Measurements from ENCODE around the gene FAM174B. TPM values are rescaled to one million over a fixed set of nuclear protein-coding genes. Genes with fewer than 3 reads are reported as not detected.
A peak's percentile ranks its signal among the peaks of the same experiment; 100 is the strongest.

The FAM174B gene
- polyA plus RNA-seq (2012; ENCODE audit: missing spikeins), result 3.8 TPM

GRCh38 chr15:92655178-92655995 lies at the start of gene FAM174B:
Gene FAM174B (minus strand): TSS chr15:92655775.
- no peak for FAIRE-seq
- peak; percentile 45 for DNase-seq (ENCODE audit: insufficient read length)
- no peak for TF ChIP-seq POLR2A (IDR thresholded peaks at IDR 0.05; ENCODE audit: low read depth, low read length)
- TF ChIP-seq POLR2AphosphoS5 (IDR thresholded peaks at IDR 0.05; ENCODE audit: low read depth, low read length), result no peak
- TF ChIP-seq TAF1 (IDR thresholded peaks at IDR 0.05; ENCODE audit: borderline replicate concordance, low read depth, low read length), result no peak

DNA sequence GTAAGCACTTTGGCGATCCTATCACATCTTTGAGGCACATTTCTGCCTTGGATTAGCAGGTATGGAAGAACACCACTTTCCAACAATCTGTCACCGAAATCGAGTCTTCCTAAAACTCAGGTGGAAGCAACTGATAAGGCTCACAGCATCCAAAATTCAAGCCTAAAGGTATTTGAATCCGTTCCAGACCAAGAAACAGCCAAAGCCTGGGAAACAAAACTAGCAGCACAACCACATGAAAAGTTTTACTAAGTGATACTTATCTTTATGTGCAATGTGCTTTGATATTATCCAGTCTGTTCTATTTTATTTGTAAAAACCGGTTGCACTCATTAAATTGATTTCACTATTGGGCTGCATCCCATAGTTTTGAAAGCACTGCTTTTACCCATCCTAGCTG lies 40.5 kb upstream of the FAM174B start:
- no peak for DNase-seq (ENCODE audit: insufficient read length)
- no peak for FAIRE-seq
- no peak for TF ChIP-seq TAF1 (IDR thresholded peaks at IDR 0.05; ENCODE audit: borderline replicate concordance, low read depth, low read length)
- no peak for TF ChIP-seq POLR2A (IDR thresholded peaks at IDR 0.05; ENCODE audit: low read depth, low read length)
- no peak for TF ChIP-seq POLR2AphosphoS5 (IDR thresholded peaks at IDR 0.05; ENCODE audit: low read depth, low read length)

GRCh38 chr15:92693691-92694331 lies 38.2 kb upstream of the FAM174B start:
- DNase-seq (ENCODE audit: insufficient read length), result no peak
- TF ChIP-seq POLR2AphosphoS5 (IDR thresholded peaks at IDR 0.05; ENCODE audit: low read depth, low read length) (no peak), TAF1 (IDR thresholded peaks at IDR 0.05; ENCODE audit: borderline replicate concordance, low read depth, low read length) (no peak), POLR2A (IDR thresholded peaks at IDR 0.05; ENCODE audit: low read depth, low read length) (no peak)

GRCh38 chr15:92690395-92690794 lies 34.8 kb upstream of the FAM174B start:
- DNase-seq (ENCODE audit: insufficient read length) (no peak), FAIRE-seq (no peak)
- TF ChIP-seq POLR2A (IDR thresholded peaks at IDR 0.05; ENCODE audit: low read depth, low read length) (no peak), TAF1 (IDR thresholded peaks at IDR 0.05; ENCODE audit: borderline replicate concordance, low read depth, low read length) (no peak), POLR2AphosphoS5 (IDR thresholded peaks at IDR 0.05; ENCODE audit: low read depth, low read length) (no peak)

More at GRCh38 chr15:92693691-92694331, 38.2 kb upstream of the FAM174B start:
- no peak for FAIRE-seq

- FAIRE-seq, result no peak
- DNase-seq (ENCODE audit: insufficient read length), result no peak
- TF ChIP-seq POLR2AphosphoS5 (IDR thresholded peaks at IDR 0.05; ENCODE audit: low read depth, low read length) (no peak), TAF1 (IDR thresholded peaks at IDR 0.05; ENCODE audit: borderline replicate concordance, low read depth, low read length) (no peak), POLR2A (IDR thresholded peaks at IDR 0.05; ENCODE audit: low read depth, low read length) (no peak)
These were observed 32.2 kb upstream of the FAM174B start for GRCh38 chr15:92687746-92688145.

DNA sequence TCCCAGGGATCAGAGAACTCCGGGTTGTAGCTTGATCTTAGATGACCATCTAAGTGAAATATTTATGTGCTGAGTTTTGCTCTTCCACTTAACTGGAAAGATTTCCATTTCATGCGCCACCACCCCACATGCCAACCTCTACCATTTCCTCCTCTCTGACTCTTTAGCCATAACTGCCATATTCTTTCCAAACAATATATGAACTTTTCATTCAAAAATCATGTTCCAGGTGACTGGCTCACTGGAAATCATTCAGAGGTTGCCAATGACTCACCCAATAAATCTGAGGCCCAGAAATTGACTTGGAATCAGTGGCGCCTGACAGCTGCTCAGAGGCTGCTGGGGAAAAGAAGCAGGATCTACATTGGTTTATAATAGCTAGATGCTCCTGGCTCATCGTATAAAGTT lies 31.6 kb upstream of the FAM174B start:
- DNase-seq (ENCODE audit: insufficient read length), result no peak
- no peak for FAIRE-seq
- TF ChIP-seq TAF1 (IDR thresholded peaks at IDR 0.05; ENCODE audit: borderline replicate concordance, low read depth, low read length) (no peak), POLR2A (IDR thresholded peaks at IDR 0.05; ENCODE audit: low read depth, low read length) (no peak), POLR2AphosphoS5 (IDR thresholded peaks at IDR 0.05; ENCODE audit: low read depth, low read length) (no peak)

DNA sequence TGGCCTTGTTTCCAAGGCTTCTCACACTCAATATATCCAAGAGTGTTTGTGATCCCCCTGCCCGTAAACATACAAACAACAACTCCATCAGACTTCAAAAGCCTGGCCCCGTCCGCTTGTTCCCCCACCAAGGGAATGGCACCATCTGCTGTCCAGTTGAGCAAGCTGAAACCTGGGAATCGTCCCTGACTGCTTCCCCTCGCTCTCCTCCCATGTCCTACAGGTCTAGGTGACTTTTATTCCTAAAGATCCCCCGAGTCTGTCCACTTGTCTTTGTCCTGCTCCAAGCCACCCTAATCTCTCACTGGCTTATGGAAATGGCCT lies 27.9 kb upstream of the FAM174B start:
- TF ChIP-seq POLR2AphosphoS5 (IDR thresholded peaks at IDR 0.05; ENCODE audit: low read depth, low read length), result no peak
- no peak for TF ChIP-seq POLR2A (IDR thresholded peaks at IDR 0.05; ENCODE audit: low read depth, low read length)
- TF ChIP-seq TAF1 (IDR thresholded peaks at IDR 0.05; ENCODE audit: borderline replicate concordance, low read depth, low read length), result no peak
- no peak for FAIRE-seq

DNA sequence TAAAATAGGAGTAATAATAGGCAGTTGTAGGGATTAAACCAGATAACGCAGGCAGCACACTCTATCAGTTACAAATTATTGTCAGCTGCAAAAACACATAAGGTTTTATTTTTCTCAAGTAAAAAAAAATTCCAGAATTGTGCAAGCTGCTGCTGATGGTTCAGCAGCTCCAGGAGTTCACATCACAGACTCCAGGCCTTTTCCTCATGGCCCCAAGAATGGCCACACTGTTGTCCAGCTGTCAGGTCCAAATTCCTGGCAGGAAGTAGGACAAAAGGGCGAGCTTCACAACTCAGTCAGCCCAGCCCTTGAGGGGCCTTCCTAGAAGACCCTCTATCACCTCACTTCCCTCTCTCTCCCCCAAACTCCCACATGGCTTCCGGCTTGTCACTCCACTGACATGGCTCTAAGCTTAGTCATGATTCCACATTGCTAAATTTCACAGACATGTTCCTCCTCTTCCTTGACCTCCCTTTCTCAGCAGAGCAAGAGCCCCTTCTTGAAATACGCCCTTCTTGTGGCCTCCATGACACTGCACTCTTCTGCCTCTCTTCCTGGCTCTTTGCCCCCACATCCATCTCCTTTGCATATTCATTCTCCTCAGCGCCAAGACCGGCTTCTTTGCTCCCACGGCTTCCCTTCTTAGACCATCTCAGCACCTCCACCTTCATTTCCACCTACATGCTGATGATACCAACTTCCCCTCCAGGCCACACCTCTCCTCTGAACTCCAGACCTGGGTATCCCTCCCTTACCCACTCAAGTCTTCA lies 27.4 kb upstream of the FAM174B start:
- DNase-seq (ENCODE audit: insufficient read length), result no peak
- TF ChIP-seq TAF1 (IDR thresholded peaks at IDR 0.05; ENCODE audit: borderline replicate concordance, low read depth, low read length), result no peak
- TF ChIP-seq POLR2A (IDR thresholded peaks at IDR 0.05; ENCODE audit: low read depth, low read length), result no peak
- no peak for TF ChIP-seq POLR2AphosphoS5 (IDR thresholded peaks at IDR 0.05; ENCODE audit: low read depth, low read length)
- FAIRE-seq, result no peak

More for the DNA sequence above, 27.9 kb upstream of the FAM174B start:
- DNase-seq (ENCODE audit: insufficient read length), result no peak

DNA sequence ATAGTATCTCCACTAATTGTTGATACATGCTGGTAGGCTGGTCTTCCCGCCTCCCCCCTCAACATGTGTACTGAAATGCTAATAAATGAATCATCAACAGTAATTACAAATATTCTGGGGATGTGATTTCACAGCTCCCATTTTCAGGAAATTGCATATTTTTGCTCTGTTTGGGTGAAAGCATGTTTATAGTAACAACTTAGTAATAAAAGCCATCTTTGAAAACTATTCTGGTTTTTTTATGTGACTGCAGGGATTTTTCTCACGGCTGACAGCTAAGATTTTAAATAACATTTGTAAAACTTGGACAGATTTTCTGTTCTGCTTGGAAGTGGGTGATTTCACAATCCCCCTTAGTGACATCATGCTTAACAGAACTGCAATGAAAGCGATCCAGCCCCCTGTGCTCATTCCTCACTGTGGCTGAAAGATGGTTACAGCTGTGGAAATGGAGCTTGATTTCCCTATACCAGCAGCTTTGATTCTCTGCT lies 25.6 kb upstream of the FAM174B start:
- FAIRE-seq, result no peak

GRCh38 chr15:92677999-92678398 lies 22.4 kb upstream of the FAM174B start:
- TF ChIP-seq TAF1 (IDR thresholded peaks at IDR 0.05; ENCODE audit: borderline replicate concordance, low read depth, low read length) (no peak), POLR2A (IDR thresholded peaks at IDR 0.05; ENCODE audit: low read depth, low read length) (no peak), POLR2AphosphoS5 (IDR thresholded peaks at IDR 0.05; ENCODE audit: low read depth, low read length) (no peak)
- no peak for DNase-seq (ENCODE audit: insufficient read length)
- no peak for FAIRE-seq

More for the DNA sequence above, 25.6 kb upstream of the FAM174B start:
- no peak for DNase-seq (ENCODE audit: insufficient read length)
- TF ChIP-seq POLR2AphosphoS5 (IDR thresholded peaks at IDR 0.05; ENCODE audit: low read depth, low read length) (no peak), TAF1 (IDR thresholded peaks at IDR 0.05; ENCODE audit: borderline replicate concordance, low read depth, low read length) (no peak), POLR2A (IDR thresholded peaks at IDR 0.05; ENCODE audit: low read depth, low read length) (no peak)

GRCh38 chr15:92676561-92676960 lies 21.0 kb upstream of the FAM174B start:
- FAIRE-seq (no peak), DNase-seq (ENCODE audit: insufficient read length) (no peak)
- TF ChIP-seq TAF1 (IDR thresholded peaks at IDR 0.05; ENCODE audit: borderline replicate concordance, low read depth, low read length), result no peak
- no peak for TF ChIP-seq POLR2AphosphoS5 (IDR thresholded peaks at IDR 0.05; ENCODE audit: low read depth, low read length)
- no peak for TF ChIP-seq POLR2A (IDR thresholded peaks at IDR 0.05; ENCODE audit: low read depth, low read length)

Data from GM12892 (cell line).